ENCODE data around the gene PRELID1. TPM values are rescaled to one million over a fixed set of nuclear protein-coding genes. Genes with fewer than 3 reads are reported as not detected.

PRELID1 gene
- total RNA-seq, 1 donor from 2014 or later = 141 TPM

DNA sequence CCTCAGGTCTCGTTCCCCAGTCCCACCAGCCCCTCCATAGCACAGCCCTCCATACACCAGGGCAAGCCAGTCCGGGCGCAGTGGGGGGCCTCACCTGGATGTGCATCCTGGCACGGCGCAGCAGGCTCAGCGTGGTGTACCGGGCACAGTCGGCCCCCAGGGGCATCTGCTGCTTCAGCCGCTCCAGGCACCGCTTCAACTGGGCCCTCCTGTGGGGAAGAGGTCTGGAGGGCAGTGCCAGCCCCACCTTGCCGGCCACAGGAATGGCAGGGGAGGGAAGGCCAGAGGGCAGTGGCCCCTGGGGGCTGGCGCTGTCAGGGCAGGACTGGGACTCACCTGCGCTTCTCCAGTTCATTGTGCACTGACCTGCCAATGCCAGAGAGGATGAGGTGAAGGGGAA lies 6.7 kb downstream of the PRELID1 start:
- intact Hi-C loops (cut with micrococcal nuclease) = loop anchor here (2.0 to 5.0 kb wide), 3 partner anchors 92 to 842 kb away; partner anchors contain the start of gene NHP2
- ATAC-seq (ENCODE audit: low read depth) (no peak), DNase-seq (no peak)
- ChIA-PET CTCF (interaction anchor here (0.7 to 2.2 kb wide), 18 partner anchors 9 to 197 kb away, joined by 3 to 10 read pairs (median 4); partner anchors contain the start of genes LMAN2 and PDLIM7), POLR2A (interaction anchor here (0.6 to 1.4 kb wide), 4 partner anchors 9 to 41 kb away, joined by 3 to 4 read pairs (median 3); partner anchors contain the start of gene LMAN2)
- Mint-ChIP-seq H3K4me1 (peaks cover 50% of the 10 kb centered on the region), H3K9me3 (no peaks in the 10 kb centered on the region), H3K27ac (no peak overlapping the region), H3K27me3 (no peaks in the 10 kb centered on the region), H3K4me3 (peak overlapping the region; percentile 80), H3K36me3 (ENCODE audit: low read depth) (peaks cover 19% of the 10 kb centered on the region)
- TF ChIP-seq, protein P1, sequence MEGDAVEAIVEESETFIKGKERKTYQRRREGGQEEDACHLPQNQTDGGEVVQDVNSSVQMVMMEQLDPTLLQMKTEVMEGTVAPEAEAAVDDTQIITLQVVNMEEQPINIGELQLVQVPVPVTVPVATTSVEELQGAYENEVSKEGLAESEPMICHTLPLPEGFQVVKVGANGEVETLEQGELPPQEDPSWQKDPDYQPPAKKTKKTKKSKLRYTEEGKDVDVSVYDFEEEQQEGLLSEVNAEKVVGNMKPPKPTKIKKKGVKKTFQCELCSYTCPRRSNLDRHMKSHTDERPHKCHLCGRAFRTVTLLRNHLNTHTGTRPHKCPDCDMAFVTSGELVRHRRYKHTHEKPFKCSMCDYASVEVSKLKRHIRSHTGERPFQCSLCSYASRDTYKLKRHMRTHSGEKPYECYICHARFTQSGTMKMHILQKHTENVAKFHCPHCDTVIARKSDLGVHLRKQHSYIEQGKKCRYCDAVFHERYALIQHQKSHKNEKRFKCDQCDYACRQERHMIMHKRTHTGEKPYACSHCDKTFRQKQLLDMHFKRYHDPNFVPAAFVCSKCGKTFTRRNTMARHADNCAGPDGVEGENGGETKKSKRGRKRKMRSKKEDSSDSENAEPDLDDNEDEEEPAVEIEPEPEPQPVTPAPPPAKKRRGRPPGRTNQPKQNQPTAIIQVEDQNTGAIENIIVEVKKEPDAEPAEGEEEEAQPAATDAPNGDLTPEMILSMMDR (IDR thresholded peaks at IDR 0.05) = no peak

DNA sequence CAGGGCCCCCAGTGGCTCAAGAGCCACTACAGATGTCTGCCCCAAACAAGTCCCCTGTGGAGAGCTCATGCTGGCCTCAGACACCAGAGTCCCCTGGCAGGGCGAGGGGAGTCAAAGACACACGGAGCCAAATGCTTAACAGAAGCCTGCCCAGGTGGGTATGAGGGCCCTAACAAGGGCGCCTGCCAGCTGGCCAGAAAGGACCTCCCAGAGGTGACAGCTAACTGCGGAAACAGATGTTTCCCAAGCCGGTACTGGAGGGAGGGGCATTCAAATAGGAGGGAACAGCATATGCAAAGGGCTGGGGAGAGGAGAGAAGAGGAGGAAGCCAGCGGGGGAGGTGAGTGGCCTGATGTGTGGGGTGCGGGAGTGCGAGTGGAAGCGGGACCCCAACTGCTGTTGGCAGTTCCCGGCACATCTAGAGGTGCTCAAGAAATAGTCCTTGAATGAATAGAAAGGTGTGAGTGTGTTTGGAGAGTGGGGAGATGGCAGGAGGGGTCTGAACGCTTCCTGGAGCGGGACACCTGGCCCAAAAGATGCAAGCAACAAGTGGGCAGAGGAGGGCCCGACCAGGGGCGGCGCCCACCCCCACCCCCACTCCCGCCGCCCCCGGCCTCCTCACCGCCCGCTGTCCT lies 7.3 kb downstream of the PRELID1 start:
- no peaks in the 10 kb centered on the region for H3K27me3 Mint-ChIP-seq
- peak overlapping the region; percentile 80 for H3K4me3 Mint-ChIP-seq
- peaks cover 45% of the 10 kb centered on the region for H3K4me1 Mint-ChIP-seq
- peak overlapping the region; percentile 47 for H3K27ac Mint-ChIP-seq
- CTCF ChIA-PET = interaction anchor here (1.1 to 1.8 kb wide), 8 partner anchors 10 to 197 kb away, joined by 4 to 10 read pairs (median 6); partner anchors contain the start of gene LMAN2
- TF ChIP-seq, protein P1 (IDR thresholded peaks at IDR 0.05) = no peak
- peaks cover 13% of the 10 kb centered on the region for H3K36me3 Mint-ChIP-seq (ENCODE audit: low read depth)
- no peaks in the 10 kb centered on the region for H3K9me3 Mint-ChIP-seq
- POLR2A ChIA-PET = interaction anchor here (0.6 to 1.4 kb wide), 2 partner anchors 21 to 41 kb away, joined by 3 to 4 read pairs; partner anchors contain the start of gene LMAN2
- DNase-seq (no peak), ATAC-seq (ENCODE audit: low read depth) (peak; percentile 19)
- intact Hi-C loops (cut with micrococcal nuclease) = loop anchor here (1.0 to 5.0 kb wide), 4 partner anchors 92 to 841 kb away; partner anchors contain the start of genes NHP2 and PDLIM7

DNA sequence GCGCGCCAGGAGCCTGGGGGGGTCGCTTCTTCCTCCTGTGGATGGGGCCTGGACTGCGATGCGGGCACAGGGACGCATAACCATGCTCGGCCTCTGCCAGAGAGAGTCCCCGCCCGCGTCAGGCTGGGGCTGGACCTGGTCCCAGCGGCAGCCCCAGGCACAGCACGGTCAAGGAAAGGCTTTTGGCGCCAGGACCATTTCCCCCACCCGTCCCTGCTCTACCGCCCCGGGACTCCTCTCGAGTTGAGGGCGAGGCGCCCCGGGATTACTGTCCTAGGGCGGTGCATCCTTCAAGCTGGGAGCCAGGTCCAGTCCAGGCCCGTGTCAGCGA lies 7.8 kb downstream of the PRELID1 start:
- POLR2A ChIA-PET = no interaction called here
- Mint-ChIP-seq H3K27ac (no peak overlapping the region), H3K9me3 (no peaks in the 10 kb centered on the region), H3K4me3 (peak overlapping the region; percentile 77), H3K27me3 (no peaks in the 10 kb centered on the region), H3K4me1 (peaks cover 41% of the 10 kb centered on the region), H3K36me3 (ENCODE audit: low read depth) (peaks cover 9% of the 10 kb centered on the region)
- TF ChIP-seq, protein P1 (IDR thresholded peaks at IDR 0.05) = no peak
- CTCF ChIA-PET = interaction anchor here (1.7 kb wide), 1 partner anchor 144 kb away, joined by 7 read pairs; no protein-coding TSS in a partner anchor
- intact Hi-C loops (cut with micrococcal nuclease) = loop anchor here (1.0 to 5.0 kb wide), 4 partner anchors 91 to 841 kb away; partner anchors contain the start of genes NHP2 and PDLIM7
- no peak for ATAC-seq (ENCODE audit: low read depth)
- no peak for DNase-seq

DNA sequence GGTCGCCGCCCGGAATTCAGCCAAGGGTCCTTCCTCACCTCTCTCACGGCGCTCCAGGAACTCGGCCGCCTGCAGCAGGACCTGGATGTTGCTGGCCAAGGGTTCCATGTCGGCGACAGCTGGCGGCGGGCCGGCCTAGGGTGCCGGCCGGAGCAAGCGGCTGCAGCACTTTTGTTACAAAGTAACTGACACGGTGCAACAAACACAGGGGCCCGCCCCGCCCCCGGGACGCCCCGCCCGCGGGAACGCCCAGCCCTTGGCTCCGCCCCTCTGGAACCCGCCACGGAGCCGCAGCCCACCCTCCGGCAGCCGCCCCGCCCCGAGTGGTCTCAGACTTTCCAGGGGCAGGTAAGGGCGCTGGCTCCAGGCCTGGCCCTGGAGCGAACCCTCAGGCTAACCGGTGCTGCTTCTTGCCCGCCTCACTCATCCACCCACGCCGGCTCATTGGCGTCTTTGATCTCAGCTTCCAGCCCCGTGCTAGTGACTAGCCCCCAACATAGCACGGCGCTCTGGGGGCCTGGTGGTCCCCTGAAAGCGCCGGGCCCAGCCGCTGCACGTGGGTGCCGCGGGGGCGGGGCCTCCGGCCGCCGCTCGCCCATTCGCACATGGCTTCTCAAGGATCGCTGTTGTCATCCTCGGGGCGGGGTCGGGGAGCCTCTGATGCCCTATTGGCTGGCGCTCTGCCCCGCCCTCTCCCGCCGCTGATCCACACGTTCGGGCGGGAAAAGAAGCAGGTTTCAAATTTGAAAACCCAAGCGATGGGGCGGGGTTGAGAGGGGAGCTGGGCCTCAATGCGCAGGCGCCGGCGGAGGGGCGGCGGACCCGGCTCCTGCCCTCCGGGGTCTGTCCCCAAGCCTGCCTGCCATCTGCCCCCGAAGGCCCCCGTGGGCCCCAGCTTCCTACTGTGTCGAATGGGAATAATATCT lies 8.4 kb downstream of the PRELID1 start, which contains the start of gene MXD3:
Gene MXD3, minus strand, starts transcription at position 176 of the 926 bp plus-strand sequence. Its CDS starts 68 bp downstream, at position 108.
- Mint-ChIP-seq H3K27ac (peak within 1 kb of the TSS; percentile 47), H3K27me3 (no peaks in the 10 kb centered on the region), H3K9me3 (no peaks in the 10 kb centered on the region), H3K4me3 (peak within 1 kb of the TSS; percentile 80), H3K36me3 (ENCODE audit: low read depth) (peaks cover 2% of the 10 kb centered on the region), H3K4me1 (peaks cover 38% of the 10 kb centered on the region)
- TF ChIP-seq, protein P1 (IDR thresholded peaks at IDR 0.05) = no peak
- DNase-seq (peak; percentile 89), ATAC-seq (ENCODE audit: low read depth) (peak; percentile 90)
- CTCF ChIA-PET = no interaction called here
- intact Hi-C loops (cut with micrococcal nuclease) = loop anchor here (1.0 to 5.0 kb wide), 8 partner anchors 9 to 840 kb away; partner anchors contain the start of genes GRK6, LMAN2, NHP2 and PDLIM7
- POLR2A ChIA-PET = interaction anchor here (0.5 to 1.6 kb wide), 6 partner anchors 10 to 750 kb away, joined by 3 to 12 read pairs (median 4); partner anchors contain the start of gene LMAN2

Data from activated B cell treated with CpG ODN at 0.5 μM for 24 hours (primary cell).